A549 (cell line): ENCODE measurements around the gene UBTD2.

ENCODE experiments used
- CEBPB ChIP-seq, 2 experiments: fragments of >200 bp in 1 of 2; sonication (Bioruptor Twin) in 1 of 2; formaldehyde crosslinking in 1 of 2; IDR thresholded peaks; 2 replicates each; pipeline ENCODE4 v1.6.1; 2012 to 2016
- CHD2 ChIP-seq: fragments of 150-350 bp; IDR thresholded peaks from 2 replicates; pipeline ENCODE4 v1.6.1; 2014; ENCODE audit warnings: low read length; ENCODE audit not compliant: partially characterized antibody
- CHD4 ChIP-seq: fragments of 200-600 bp; sonication (generic); IDR thresholded peaks from 2 replicates; pipeline ENCODE4 v1.6.1; 2016; ENCODE audit warnings: antibody characterized with exemption, mild to moderate bottlenecking, borderline replicate concordance
- EP300 ChIP-seq, 2 experiments: fragments of >200 bp; sonication (Bioruptor Twin); formaldehyde crosslinking; IDR thresholded peaks; 2 replicates in 1 of 2; 3 replicates in 1 of 2; pipeline ENCODE4 v1.6.1; 2016 to 2017
- FOSB ChIP-seq: fragments of 250-450 bp; sonication (Bioruptor Pico); IDR thresholded peaks from 2 replicates; pipeline ENCODE4 v1.5.0; 2020; ENCODE audit warnings: mild to moderate bottlenecking, moderate library complexity
- FOSL2 ChIP-seq, 2 experiments: fragments of 450-650 bp in 1 of 2; fragments of >200 bp in 1 of 2; sonication (Bioruptor Twin) in 1 of 2; formaldehyde crosslinking; IDR thresholded peaks; 2 replicates each; pipeline versions ENCODE4 v1.5.0 to v1.6.1; 2016 to 2020; ENCODE audit warnings: mild to moderate bottlenecking in 1 of 2, moderate library complexity in 1 of 2
- JUN ChIP-seq, 2 experiments: fragments of >200 bp; sonication (Bioruptor Twin); formaldehyde crosslinking; IDR thresholded peaks; 2 replicates in 1 of 2; 3 replicates in 1 of 2; pipeline ENCODE4 v1.6.1; 2016 to 2017
- POLR2A ChIP-seq: IDR thresholded peaks from 2 replicates; pipeline ENCODE4 v1.6.1; 2012; ENCODE audit warnings: mild to moderate bottlenecking, low read length
- ZFP36 ChIP-seq: fragments of 450-650 bp; IDR thresholded peaks from 2 replicates; pipeline ENCODE4 v1.6.1; 2014; ENCODE audit warnings: borderline replicate concordance; ENCODE audit not compliant: partially characterized antibody
- ZNF302 ChIP-seq: fragments of 250-450 bp; sonication (Bioruptor Pico); IDR thresholded peaks from 2 replicates; pipeline ENCODE4 v1.9.0; 2021; ENCODE audit warnings: inconsistent platforms, mild to moderate bottlenecking, moderate library complexity
- TF ChIP-seq, protein P1 (sequence below): fragments of >200 bp; sonication (Bioruptor Twin); formaldehyde crosslinking; IDR thresholded peaks from 3 replicates; pipeline ENCODE4 v1.5.1; 2016
- TF ChIP-seq, protein P2 (sequence below): fragments of >200 bp; sonication (Bioruptor Twin); formaldehyde crosslinking; IDR thresholded peaks from 2 replicates; pipeline ENCODE4 v1.6.1; 2016
- TF ChIP-seq, protein P3 (sequence below): IDR thresholded peaks from 2 replicates; pipeline ENCODE4 v1.6.1; 2012
- TF ChIP-seq, protein P4 (sequence below): fragments of 200-600 bp; sonication (generic); IDR thresholded peaks from 2 replicates; pipeline ENCODE4 v1.6.1; 2016; ENCODE audit warnings: antibody characterized with exemption, mild to moderate bottlenecking, moderate library complexity

DNA sequence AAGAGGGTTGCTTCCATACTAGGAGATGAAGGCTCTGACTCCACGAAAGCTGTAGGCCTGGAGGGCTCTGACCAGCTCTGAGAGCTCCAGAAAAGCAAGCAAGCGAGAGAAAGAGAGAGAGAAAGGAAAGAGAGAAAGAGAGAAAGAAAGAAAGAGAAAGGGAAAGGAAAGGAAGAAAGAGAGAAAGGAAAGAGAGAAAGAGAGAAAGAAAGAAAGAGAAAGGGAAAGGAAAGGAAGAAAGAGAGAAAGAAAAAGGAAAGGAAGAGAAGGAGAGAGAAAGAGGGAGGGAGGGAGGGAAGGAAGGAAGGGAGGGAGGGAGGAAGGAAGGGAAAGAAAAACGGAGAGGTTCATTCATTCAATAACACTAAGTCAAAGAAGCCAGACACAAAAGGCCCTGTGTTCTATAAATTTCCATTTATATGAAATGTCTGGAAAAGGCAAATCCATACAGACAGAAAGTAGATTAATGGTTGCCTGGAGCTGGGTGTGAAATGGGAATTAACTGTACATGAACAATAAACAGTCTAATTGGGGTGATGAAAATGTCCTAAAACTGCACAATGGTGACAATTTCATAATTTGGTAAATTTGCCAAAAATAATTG is 93.8 kb downstream of the UBTD2 start:
- TF ChIP-seq POLR2A, result no peak
- TF ChIP-seq, protein P1, sequence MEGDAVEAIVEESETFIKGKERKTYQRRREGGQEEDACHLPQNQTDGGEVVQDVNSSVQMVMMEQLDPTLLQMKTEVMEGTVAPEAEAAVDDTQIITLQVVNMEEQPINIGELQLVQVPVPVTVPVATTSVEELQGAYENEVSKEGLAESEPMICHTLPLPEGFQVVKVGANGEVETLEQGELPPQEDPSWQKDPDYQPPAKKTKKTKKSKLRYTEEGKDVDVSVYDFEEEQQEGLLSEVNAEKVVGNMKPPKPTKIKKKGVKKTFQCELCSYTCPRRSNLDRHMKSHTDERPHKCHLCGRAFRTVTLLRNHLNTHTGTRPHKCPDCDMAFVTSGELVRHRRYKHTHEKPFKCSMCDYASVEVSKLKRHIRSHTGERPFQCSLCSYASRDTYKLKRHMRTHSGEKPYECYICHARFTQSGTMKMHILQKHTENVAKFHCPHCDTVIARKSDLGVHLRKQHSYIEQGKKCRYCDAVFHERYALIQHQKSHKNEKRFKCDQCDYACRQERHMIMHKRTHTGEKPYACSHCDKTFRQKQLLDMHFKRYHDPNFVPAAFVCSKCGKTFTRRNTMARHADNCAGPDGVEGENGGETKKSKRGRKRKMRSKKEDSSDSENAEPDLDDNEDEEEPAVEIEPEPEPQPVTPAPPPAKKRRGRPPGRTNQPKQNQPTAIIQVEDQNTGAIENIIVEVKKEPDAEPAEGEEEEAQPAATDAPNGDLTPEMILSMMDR, result no peak
- no peak for TF ChIP-seq CHD4
- no peak for TF ChIP-seq FOSL2 (IDR thresholded peaks at IDR 0.05)
- TF ChIP-seq FOSL2 (CRISPR knock-in tag; IDR thresholded peaks at IDR 0.05), result no peak
- no peak for TF ChIP-seq JUN (IDR thresholded peaks at IDR 0.05)
- no peak for TF ChIP-seq CHD2
- TF ChIP-seq, protein P2, sequence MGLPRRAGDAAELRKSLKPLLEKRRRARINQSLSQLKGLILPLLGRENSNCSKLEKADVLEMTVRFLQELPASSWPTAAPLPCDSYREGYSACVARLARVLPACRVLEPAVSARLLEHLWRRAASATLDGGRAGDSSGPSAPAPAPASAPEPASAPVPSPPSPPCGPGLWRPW, result no peak
- TF ChIP-seq, protein P3, sequence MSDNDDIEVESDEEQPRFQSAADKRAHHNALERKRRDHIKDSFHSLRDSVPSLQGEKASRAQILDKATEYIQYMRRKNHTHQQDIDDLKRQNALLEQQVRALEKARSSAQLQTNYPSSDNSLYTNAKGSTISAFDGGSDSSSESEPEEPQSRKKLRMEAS, result no peak
- no peak for TF ChIP-seq CEBPB (IDR thresholded peaks at IDR 0.05)
- TF ChIP-seq EP300 (IDR thresholded peaks at IDR 0.05), result no peak
- no peak for TF ChIP-seq FOSB (CRISPR knock-in tag)
- no peak for TF ChIP-seq ZNF302 (CRISPR knock-in tag)
- no peak for TF ChIP-seq ZFP36
- TF ChIP-seq, protein P4, sequence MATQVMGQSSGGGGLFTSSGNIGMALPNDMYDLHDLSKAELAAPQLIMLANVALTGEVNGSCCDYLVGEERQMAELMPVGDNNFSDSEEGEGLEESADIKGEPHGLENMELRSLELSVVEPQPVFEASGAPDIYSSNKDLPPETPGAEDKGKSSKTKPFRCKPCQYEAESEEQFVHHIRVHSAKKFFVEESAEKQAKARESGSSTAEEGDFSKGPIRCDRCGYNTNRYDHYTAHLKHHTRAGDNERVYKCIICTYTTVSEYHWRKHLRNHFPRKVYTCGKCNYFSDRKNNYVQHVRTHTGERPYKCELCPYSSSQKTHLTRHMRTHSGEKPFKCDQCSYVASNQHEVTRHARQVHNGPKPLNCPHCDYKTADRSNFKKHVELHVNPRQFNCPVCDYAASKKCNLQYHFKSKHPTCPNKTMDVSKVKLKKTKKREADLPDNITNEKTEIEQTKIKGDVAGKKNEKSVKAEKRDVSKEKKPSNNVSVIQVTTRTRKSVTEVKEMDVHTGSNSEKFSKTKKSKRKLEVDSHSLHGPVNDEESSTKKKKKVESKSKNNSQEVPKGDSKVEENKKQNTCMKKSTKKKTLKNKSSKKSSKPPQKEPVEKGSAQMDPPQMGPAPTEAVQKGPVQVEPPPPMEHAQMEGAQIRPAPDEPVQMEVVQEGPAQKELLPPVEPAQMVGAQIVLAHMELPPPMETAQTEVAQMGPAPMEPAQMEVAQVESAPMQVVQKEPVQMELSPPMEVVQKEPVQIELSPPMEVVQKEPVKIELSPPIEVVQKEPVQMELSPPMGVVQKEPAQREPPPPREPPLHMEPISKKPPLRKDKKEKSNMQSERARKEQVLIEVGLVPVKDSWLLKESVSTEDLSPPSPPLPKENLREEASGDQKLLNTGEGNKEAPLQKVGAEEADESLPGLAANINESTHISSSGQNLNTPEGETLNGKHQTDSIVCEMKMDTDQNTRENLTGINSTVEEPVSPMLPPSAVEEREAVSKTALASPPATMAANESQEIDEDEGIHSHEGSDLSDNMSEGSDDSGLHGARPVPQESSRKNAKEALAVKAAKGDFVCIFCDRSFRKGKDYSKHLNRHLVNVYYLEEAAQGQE, result no peak
